Measurements from ENCODE around the gene UBA6.

GRCh38 chr4:67581208-67581857 is 119.6 kb downstream of the UBA6 start:
- no peak for TF ChIP-seq POLR2AphosphoS5 (IDR thresholded peaks at IDR 0.05)
- no peak for TF ChIP-seq CTCF (IDR thresholded peaks at IDR 0.05)

Data from breast epithelium (tissue), 3 donors.